Neural cell (in vitro differentiated cells): ENCODE results near the gene TRUB1.

ENCODE experiments used
- CTCF ChIP-seq: fragments of 450-650 bp; IDR thresholded peaks from 2 replicates; pipeline ENCODE4 v1.5.1; 2014; ENCODE audit warnings: antibody characterized with exemption, mild to moderate bottlenecking, moderate library complexity; ENCODE audit not compliant: poor library complexity, severe bottlenecking
- EZH2 ChIP-seq: fragments of 200-600, 300-800 bp; shearing (Covaris generic), sonication (generic); IDR thresholded peaks from 2 replicates; pipeline ENCODE4 v1.6.1; 2014; ENCODE audit warnings: antibody characterized with exemption, low read length, borderline replicate concordance, mild to moderate bottlenecking; ENCODE audit not compliant: insufficient read depth, poor library complexity, severe bottlenecking
- POLR2AphosphoS5 ChIP-seq: IDR thresholded peaks from 2 replicates; pipeline ENCODE4 v1.6.1; 2012
- RAD21 ChIP-seq: fragments of 450-650 bp; conservative IDR thresholded peaks from 2 replicates; pipeline ENCODE4 v1.6.1; 2014; ENCODE audit warnings: antibody characterized with exemption, mild to moderate bottlenecking, moderate library complexity
- REST ChIP-seq: IDR thresholded peaks from 2 replicates; pipeline ENCODE4 v1.6.1; 2012; ENCODE audit warnings: borderline replicate concordance
- SMC3 ChIP-seq: fragments of 450-650 bp; conservative IDR thresholded peaks from 2 replicates; pipeline ENCODE4 v1.6.1; 2014; ENCODE audit warnings: antibody characterized with exemption, mild to moderate bottlenecking, moderate library complexity; ENCODE audit not compliant: poor library complexity
- TAF1 ChIP-seq: IDR thresholded peaks from 2 replicates; pipeline ENCODE4 v1.6.1; 2012; ENCODE audit warnings: low read depth

GRCh38 chr10:114923551-114923950 is 14.4 kb upstream of the TRUB1 start:
- TF ChIP-seq RAD21, result no peak
- no peak for TF ChIP-seq CTCF
- no peak for TF ChIP-seq TAF1
- no peak for TF ChIP-seq REST
- TF ChIP-seq SMC3, result no peak
- TF ChIP-seq EZH2, result no peak
- TF ChIP-seq POLR2AphosphoS5, result no peak
